Loucy (cell line): ENCODE measurements around the gene NEDD4L.

Experiments
- H2AFZ ChIP-seq: fragments of 200-600 bp; sonication (generic); 2 replicates; pipeline ENCODE4 v1.6.0; 2016; ENCODE audit warnings: antibody characterized with exemption, mild to moderate bottlenecking, low read length, moderate library complexity
- H3F3A ChIP-seq: fragments of 200-600 bp; 2 replicates; pipeline ENCODE4 v1.6.0; 2016; ENCODE audit warnings: antibody characterized with exemption, low read depth, mild to moderate bottlenecking
- H3K27me3 ChIP-seq: fragments of 200-600 bp; sonication (generic); 2 replicates; pipeline ENCODE4 v1.6.1; 2014; ENCODE audit warnings: low read length, mild to moderate bottlenecking; ENCODE audit not compliant: insufficient read depth, poor library complexity, severe bottlenecking
- H3K36me3 ChIP-seq: fragments of 200-600 bp; sonication (generic); 2 replicates; pipeline ENCODE4 v1.6.1; 2016; ENCODE audit warnings: low read length; ENCODE audit not compliant: insufficient read depth
- H3K4me1 ChIP-seq: fragments of 200-600 bp; sonication (generic); 2 replicates; pipeline ENCODE4 v1.5.1; 2014; ENCODE audit warnings: low read length, mild to moderate bottlenecking; ENCODE audit not compliant: insufficient read depth, poor library complexity, severe bottlenecking
- H3K4me2 ChIP-seq: fragments of 200-600 bp; sonication (generic); 2 replicates; pipeline ENCODE4 v1.6.0; 2014; ENCODE audit warnings: antibody characterized with exemption, low read length, low read depth, mild to moderate bottlenecking; ENCODE audit not compliant: poor library complexity, severe bottlenecking
- H3K4me3 ChIP-seq: fragments of 200-600 bp; sonication (generic); 2 replicates; pipeline ENCODE4 v1.5.1; 2014; ENCODE audit warnings: low read length, mild to moderate bottlenecking, mixed read lengths; ENCODE audit not compliant: poor library complexity, severe bottlenecking
- H3K79me2 ChIP-seq: fragments of 200-600 bp; sonication (generic); 2 replicates; pipeline ENCODE4 v1.6.1; 2014; ENCODE audit warnings: low read length; ENCODE audit not compliant: insufficient read depth
- H3K9ac ChIP-seq: fragments of 200-600 bp; sonication (generic); 2 replicates; pipeline ENCODE4 v1.6.0; 2014; ENCODE audit warnings: mild to moderate bottlenecking, low read depth, low read length, moderate library complexity; ENCODE audit not compliant: poor library complexity, severe bottlenecking
- H3K9me2 ChIP-seq: fragments of 200-600 bp; sonication (generic); replicated peaks from 2 replicates; pipeline ENCODE4 v1.6.1; 2016; ENCODE audit warnings: low read depth, low read length, mixed read lengths
- H3K9me3 ChIP-seq: fragments of 200-600 bp; sonication (generic); 2 replicates; pipeline ENCODE4 v1.6.1; 2014; ENCODE audit warnings: mild to moderate bottlenecking, antibody characterized with exemption, low read length, low read depth; ENCODE audit not compliant: insufficient read depth
- H4K20me1 ChIP-seq: fragments of 200-600 bp; sonication (generic); 2 replicates; pipeline ENCODE4 v1.6.0; 2014; ENCODE audit warnings: antibody characterized with exemption, low read length, mild to moderate bottlenecking; ENCODE audit not compliant: insufficient read depth, poor library complexity, severe bottlenecking
- EZH2phosphoT487 ChIP-seq: fragments of 200-600 bp; IDR thresholded peaks from 2 replicates; pipeline ENCODE4 v1.6.1; 2018; ENCODE audit warnings: antibody characterized with exemption, mild to moderate bottlenecking, moderate library complexity, borderline replicate concordance
- TF ChIP-seq, protein P1 (sequence below): fragments of 200-600 bp; sonication (generic); conservative IDR thresholded peaks from 2 replicates; pipeline ENCODE4 v1.5.1; 2014; ENCODE audit warnings: mild to moderate bottlenecking, antibody characterized with exemption, low read length

NEDD4L gene

DNA sequence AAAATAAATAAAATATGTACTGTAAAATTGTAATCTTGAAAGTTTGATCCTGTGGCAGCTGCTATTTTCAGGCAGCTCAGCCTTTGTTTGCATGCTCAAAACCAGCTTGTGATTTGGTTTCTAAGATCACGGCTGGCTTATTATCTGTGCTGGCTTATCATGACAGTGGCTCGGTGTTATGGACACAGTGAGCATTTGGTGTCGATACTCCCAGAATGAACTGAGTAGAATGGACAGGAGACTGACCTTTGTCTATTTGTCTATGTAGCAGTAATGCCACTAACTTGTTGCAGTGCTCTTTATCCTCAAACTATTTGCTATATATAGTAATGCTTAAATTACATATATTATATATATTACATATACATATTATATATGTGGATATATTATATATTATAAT, 58.8 kb downstream of the NEDD4L start:
- Histone ChIP-seq H3K27me3 (no peaks in the 10 kb centered on the region), H4K20me1 (no peaks in the 10 kb centered on the region), H3K79me2 (peaks cover 4% of the 10 kb centered on the region; the same call in 1 of the 2 replicates), H3K9ac (no peak overlapping the region), H3K4me2 (no peak overlapping the region), H3K36me3 (no peaks in the 10 kb centered on the region), H3K9me3 (no peaks in the 10 kb centered on the region), H3K4me1 (peaks cover 10% of the 10 kb centered on the region), H3K4me3 (no peak overlapping the region), H2AFZ (no peak overlapping the region), H3F3A (no peaks in the 10 kb centered on the region), H3K9me2 (no peaks in the 10 kb centered on the region)
- TF ChIP-seq, protein P1, sequence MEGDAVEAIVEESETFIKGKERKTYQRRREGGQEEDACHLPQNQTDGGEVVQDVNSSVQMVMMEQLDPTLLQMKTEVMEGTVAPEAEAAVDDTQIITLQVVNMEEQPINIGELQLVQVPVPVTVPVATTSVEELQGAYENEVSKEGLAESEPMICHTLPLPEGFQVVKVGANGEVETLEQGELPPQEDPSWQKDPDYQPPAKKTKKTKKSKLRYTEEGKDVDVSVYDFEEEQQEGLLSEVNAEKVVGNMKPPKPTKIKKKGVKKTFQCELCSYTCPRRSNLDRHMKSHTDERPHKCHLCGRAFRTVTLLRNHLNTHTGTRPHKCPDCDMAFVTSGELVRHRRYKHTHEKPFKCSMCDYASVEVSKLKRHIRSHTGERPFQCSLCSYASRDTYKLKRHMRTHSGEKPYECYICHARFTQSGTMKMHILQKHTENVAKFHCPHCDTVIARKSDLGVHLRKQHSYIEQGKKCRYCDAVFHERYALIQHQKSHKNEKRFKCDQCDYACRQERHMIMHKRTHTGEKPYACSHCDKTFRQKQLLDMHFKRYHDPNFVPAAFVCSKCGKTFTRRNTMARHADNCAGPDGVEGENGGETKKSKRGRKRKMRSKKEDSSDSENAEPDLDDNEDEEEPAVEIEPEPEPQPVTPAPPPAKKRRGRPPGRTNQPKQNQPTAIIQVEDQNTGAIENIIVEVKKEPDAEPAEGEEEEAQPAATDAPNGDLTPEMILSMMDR: no peak
- no peak for TF ChIP-seq EZH2phosphoT487

DNA sequence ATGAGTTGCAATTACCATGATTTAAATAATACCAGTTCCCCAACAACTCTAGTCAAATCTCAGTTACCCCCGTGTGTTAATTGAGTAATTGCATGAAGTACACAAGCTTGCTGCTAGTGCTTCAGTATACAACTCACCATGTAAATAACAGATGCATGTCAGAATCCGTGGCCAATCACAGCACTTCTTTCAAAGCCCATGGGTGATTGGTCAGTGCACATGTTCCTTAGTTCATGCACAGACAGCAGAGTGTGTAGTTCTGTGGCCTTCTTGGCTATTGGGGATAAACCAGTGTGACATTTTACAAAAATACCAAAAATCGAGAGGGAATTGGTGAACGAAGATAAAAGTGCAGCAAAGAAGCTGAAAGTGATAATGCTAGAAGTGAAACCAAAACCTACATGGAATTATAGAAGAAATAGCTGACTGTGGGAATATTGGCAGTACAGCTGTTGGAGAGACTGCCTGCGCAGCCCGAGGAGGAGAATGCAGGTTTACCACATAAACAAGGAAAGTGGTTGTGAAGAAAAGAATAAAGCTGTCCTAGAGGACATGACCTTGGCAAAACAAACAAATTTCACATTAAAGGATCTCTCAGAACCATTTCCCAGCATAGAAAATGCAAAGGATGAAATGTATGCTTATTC, 59.4 kb downstream of the NEDD4L start:
- H3K9me2 ChIP-seq: no peaks in the 10 kb centered on the region
- no peaks in the 10 kb centered on the region for H3F3A ChIP-seq
- no peak overlapping the region for H3K4me3 ChIP-seq
- no peaks in the 10 kb centered on the region for H3K36me3 ChIP-seq
- no peaks in the 10 kb centered on the region for H3K9me3 ChIP-seq
- no peak overlapping the region for H3K4me2 ChIP-seq
- H3K27me3 ChIP-seq: no peaks in the 10 kb centered on the region
- peaks cover under 1% of the 10 kb centered on the region; the same call in 1 of the 2 replicates for H3K79me2 ChIP-seq
- H3K9ac ChIP-seq: no peak overlapping the region
- peaks cover 10% of the 10 kb centered on the region for H3K4me1 ChIP-seq
- H2AFZ ChIP-seq: no peak overlapping the region
- H4K20me1 ChIP-seq: no peaks in the 10 kb centered on the region
- no peak for TF ChIP-seq EZH2phosphoT487
- TF ChIP-seq, protein P1: no peak

DNA sequence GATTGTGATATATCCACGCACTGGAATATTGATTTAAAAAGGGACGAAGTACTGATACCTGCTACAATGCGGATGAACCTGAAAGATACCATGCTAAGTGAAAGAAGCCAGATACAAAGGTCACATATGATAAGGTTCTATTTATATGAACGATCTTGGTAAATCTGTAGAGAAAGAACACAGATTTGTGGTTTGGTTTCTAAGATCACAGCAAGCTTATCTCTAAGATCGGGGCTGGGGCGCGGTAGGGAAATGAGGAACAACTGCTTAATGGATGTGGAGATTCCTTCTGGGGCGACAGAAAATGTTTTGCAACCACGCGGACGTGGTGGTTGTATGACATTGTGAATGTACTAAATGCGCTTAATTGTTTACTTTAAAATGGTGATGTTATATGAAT, 60.1 kb downstream of the NEDD4L start:
- no peaks in the 10 kb centered on the region for H3K9me2 ChIP-seq
- H2AFZ ChIP-seq: no peak overlapping the region
- H3K4me1 ChIP-seq: peaks cover 6% of the 10 kb centered on the region
- no peaks in the 10 kb centered on the region for H3K36me3 ChIP-seq
- TF ChIP-seq, protein P1: no peak
- no peak for TF ChIP-seq EZH2phosphoT487
- H3K79me2 ChIP-seq: no peaks in the 10 kb centered on the region
- no peaks in the 10 kb centered on the region for H4K20me1 ChIP-seq
- H3K9me3 ChIP-seq: no peaks in the 10 kb centered on the region
- no peak overlapping the region for H3K4me2 ChIP-seq
- H3F3A ChIP-seq: no peaks in the 10 kb centered on the region
- no peaks in the 10 kb centered on the region for H3K27me3 ChIP-seq
- no peak overlapping the region for H3K9ac ChIP-seq
- no peak overlapping the region for H3K4me3 ChIP-seq
